Upper lobe of right lung (tissue), 1 donor: ENCODE results near the gene LYSMD4. TPM values are rescaled to one million over a fixed set of nuclear protein-coding genes. Genes with fewer than 3 reads are reported as not detected.
A peak's percentile ranks its signal among the peaks of the same experiment; 100 is the strongest.
"Not testable (repeated sequence)": the region's sequence is repeated elsewhere in the genome, so short reads cannot be mapped to it uniquely, and the experiment has no call there.

Source experiments
- ATAC-seq: fragments of 200-7000 bp; cut with Tn5 transposase; one replicate; pipeline ENCODE4 v1.9.1; 2020; ENCODE audit warnings: mild to moderate bottlenecking, moderate library complexity
- DNase-seq: peaks from one replicate; pipeline ENCODE4 v3.0.0-alpha.2; 2020
- H3K27ac ChIP-seq: fragments of 200-600 bp; one replicate; pipeline ENCODE4 v1.8.0; 2022
- H3K27me3 ChIP-seq: fragments of 200-600 bp; one replicate; pipeline ENCODE4 v1.8.0; 2022; ENCODE audit warnings: mild to moderate bottlenecking
- H3K36me3 ChIP-seq: fragments of 200-600 bp; one replicate; pipeline ENCODE4 v1.8.0; 2022
- H3K4me1 ChIP-seq: fragments of 200-600 bp; one replicate; pipeline ENCODE4 v1.8.0; 2022
- H3K4me3 ChIP-seq: fragments of 200-600 bp; one replicate; pipeline ENCODE4 v1.8.0; 2022; ENCODE audit warnings: mild to moderate bottlenecking
- H3K9me3 ChIP-seq: fragments of 200-600 bp; one replicate; pipeline ENCODE4 v1.8.0; 2022
- CTCF ChIP-seq: fragments of 200-600 bp; IDR thresholded peaks from one replicate; pipeline ENCODE4 v1.8.0; 2022; ENCODE audit warnings: antibody characterized with exemption
- intact Hi-C: fragments of 100-400 bp; cut with DNase I; formaldehyde crosslinking; loops from one replicate; pipeline ENCODE4 v1.11.0; 2022
- total RNA-seq: library from RNA; stranded (reverse); fragmentation: NEBNext Ultra II Directional; extraction: Animal tissue kit (Norgen Biotek cat#: 25700); gene quantifications from one replicate; pipeline ENCODE4 v1.2.1, GENCODE V29; 2021
- donor health status: DM: no; HTN: yes; CAD: no; lungs with severe emphysema.

Gene LYSMD4
- total RNA-seq, 1 donor from 2014 or later: 9.1 TPM

- TF ChIP-seq CTCF: peak; percentile 83
- no peak for DNase-seq
Measured at GRCh38 chr15:99755692-99756409, 22.6 kb upstream of the LYSMD4 start.

GRCh38 chr15:99753066-99753465 lies 19.8 kb upstream of the LYSMD4 start:
- no peak for TF ChIP-seq CTCF
- Histone ChIP-seq H3K27ac (no peak overlapping the region), H3K9me3 (no peaks in the 10 kb centered on the region), H3K27me3 (no peaks in the 10 kb centered on the region), H3K36me3 (no peaks in the 10 kb centered on the region), H3K4me1 (no peaks in the 10 kb centered on the region), H3K4me3 (no peak overlapping the region)
- DNase-seq (no peak), ATAC-seq (no peak)
- intact Hi-C loops: no loop called here

More at GRCh38 chr15:99755692-99756409, 22.6 kb upstream of the LYSMD4 start:
- no peak overlapping the region for H3K4me3 ChIP-seq
- H3K27ac ChIP-seq: no peak overlapping the region
- H3K4me1 ChIP-seq: no peaks in the 10 kb centered on the region
- H3K27me3 ChIP-seq: no peaks in the 10 kb centered on the region
- no peaks in the 10 kb centered on the region for H3K36me3 ChIP-seq
- ATAC-seq: peak; percentile 96
- intact Hi-C loops: no loop called here
- H3K9me3 ChIP-seq: no peaks in the 10 kb centered on the region

GRCh38 chr15:99752556-99752955 lies 19.3 kb upstream of the LYSMD4 start:
- H3K4me1 ChIP-seq: no peaks in the 10 kb centered on the region
- intact Hi-C loops: no loop called here
- ATAC-seq (no peak), DNase-seq (no peak)
- no peaks in the 10 kb centered on the region for H3K27me3 ChIP-seq
- H3K9me3 ChIP-seq: no peaks in the 10 kb centered on the region
- H3K27ac ChIP-seq: no peak overlapping the region
- no peak overlapping the region for H3K4me3 ChIP-seq
- no peak for TF ChIP-seq CTCF
- no peaks in the 10 kb centered on the region for H3K36me3 ChIP-seq

- H3K9me3 ChIP-seq, H3K27me3 ChIP-seq, intact Hi-C loops, H3K4me1 ChIP-seq, ATAC-seq, DNase-seq, H3K27ac ChIP-seq, H3K4me3 ChIP-seq, H3K36me3 ChIP-seq: not testable (repeated sequence)
Measured at GRCh38 chr15:99750326-99750725, 17.1 kb upstream of the LYSMD4 start.

GRCh38 chr15:99749386-99749785 lies 16.1 kb upstream of the LYSMD4 start:
- intact Hi-C loops: no loop called here
- Histone ChIP-seq H3K36me3 (no peaks in the 10 kb centered on the region), H3K27me3 (no peaks in the 10 kb centered on the region), H3K4me1 (no peaks in the 10 kb centered on the region), H3K27ac (no peak overlapping the region), H3K4me3 (no peak overlapping the region), H3K9me3 (no peaks in the 10 kb centered on the region)
- ATAC-seq (peak; percentile 78), DNase-seq (no peak)
- TF ChIP-seq CTCF: no peak

GRCh38 chr15:99745370-99746086 lies 12.3 kb upstream of the LYSMD4 start:
- no peak for ATAC-seq
- intact Hi-C loops: no loop called here
- no peaks in the 10 kb centered on the region for H3K9me3 ChIP-seq

More at GRCh38 chr15:99745370-99746086, 12.3 kb upstream of the LYSMD4 start:
- Histone ChIP-seq H3K27me3 (no peaks in the 10 kb centered on the region), H3K36me3 (no peaks in the 10 kb centered on the region), H3K4me3 (no peak overlapping the region), H3K27ac (no peak overlapping the region), H3K4me1 (no peaks in the 10 kb centered on the region)
- no peak for DNase-seq
- no peak for TF ChIP-seq CTCF
